Stimulated activated CD4-positive, alpha-beta T cell treated with anti-CD3 and anti-CD28 coated beads, Interleukin-2, amount 100 ng/mL, for 24 hours (primary cell): ENCODE data around the gene LILRB4.
"Not testable (repeated sequence)": the region's sequence is repeated elsewhere in the genome, so short reads cannot be mapped to it uniquely, and the experiment has no call there.

Experiments used
- DNase-seq, 2 donors: peaks; one replicate each; pipeline ENCODE4 v3.0.0-alpha.2; 2020

LILRB4 gene

GRCh38 chr19:54696117-54696548, 33.3 kb downstream of the LILRB4 start:
- no peak for DNase-seq

- DNase-seq: no peak
Observed at GRCh38 chr19:54696766-54697165, 34.0 kb downstream of the LILRB4 start.

- DNase-seq: not testable (repeated sequence)
Observed at GRCh38 chr19:54697716-54698115, 34.9 kb downstream of the LILRB4 start.

GRCh38 chr19:54704928-54705327, 42.1 kb downstream of the LILRB4 start:
- DNase-seq: no peak

GRCh38 chr19:54707962-54708361, 45.2 kb downstream of the LILRB4 start:
- DNase-seq: no peak

GRCh38 chr19:54708781-54709180, 46.0 kb downstream of the LILRB4 start:
- no peak for DNase-seq

- no peak for DNase-seq
Observed at GRCh38 chr19:54709212-54709948, 46.6 kb downstream of the LILRB4 start.

GRCh38 chr19:54709956-54710355, 47.2 kb downstream of the LILRB4 start:
- not testable (repeated sequence) for DNase-seq
